ENCODE results near the gene ROBO1.

Gene ROBO1

DNA sequence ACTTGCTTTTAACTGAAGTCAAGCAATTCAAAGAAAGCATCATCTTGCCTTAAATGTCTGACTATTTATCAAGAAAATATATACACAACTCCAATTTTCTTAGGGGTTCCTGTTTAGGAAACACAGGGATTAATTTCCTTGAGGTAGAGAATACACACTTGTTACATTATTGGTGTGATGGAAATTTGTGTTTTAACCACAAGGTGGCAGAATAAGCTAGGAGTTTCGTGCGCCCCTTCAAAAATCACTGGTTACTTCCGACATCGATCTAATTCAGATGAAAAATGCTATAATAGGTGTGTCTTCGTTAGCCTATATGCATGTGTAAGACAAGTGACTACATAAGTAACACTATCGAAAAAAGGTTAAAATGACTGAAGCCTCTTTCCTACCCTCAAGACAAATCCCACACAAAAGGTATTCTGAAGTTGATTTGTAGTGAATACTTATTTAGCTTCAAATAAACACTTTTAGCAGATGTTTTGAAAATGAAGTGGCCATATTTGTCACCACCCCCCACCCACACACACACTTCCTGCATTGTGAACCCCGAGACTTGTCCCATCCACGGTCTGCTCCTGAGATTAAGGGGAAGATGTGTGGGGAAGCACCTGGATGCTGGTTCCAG is 246.5 kb downstream of the ROBO1 start:
- H3K4me1 ChIP-seq (ENCODE audit: control insufficient read depth in 1 of 2, insufficient read depth in 1 of 2, low read depth in 1 of 2, low read length in 1 of 2), result no peaks in the 10 kb centered on the region
- H3K27me3 ChIP-seq, result no peaks in the 10 kb centered on the region
- no peak overlapping the region for H3K4me3 ChIP-seq (ENCODE audit: low read depth in 1 of 2, low read length in 1 of 2)
- no peak overlapping the region for H3K27ac ChIP-seq
- no peaks in the 10 kb centered on the region for H3K9me3 ChIP-seq
- H3K36me3 ChIP-seq, result no peaks in the 10 kb centered on the region
- TF ChIP-seq, protein P1, sequence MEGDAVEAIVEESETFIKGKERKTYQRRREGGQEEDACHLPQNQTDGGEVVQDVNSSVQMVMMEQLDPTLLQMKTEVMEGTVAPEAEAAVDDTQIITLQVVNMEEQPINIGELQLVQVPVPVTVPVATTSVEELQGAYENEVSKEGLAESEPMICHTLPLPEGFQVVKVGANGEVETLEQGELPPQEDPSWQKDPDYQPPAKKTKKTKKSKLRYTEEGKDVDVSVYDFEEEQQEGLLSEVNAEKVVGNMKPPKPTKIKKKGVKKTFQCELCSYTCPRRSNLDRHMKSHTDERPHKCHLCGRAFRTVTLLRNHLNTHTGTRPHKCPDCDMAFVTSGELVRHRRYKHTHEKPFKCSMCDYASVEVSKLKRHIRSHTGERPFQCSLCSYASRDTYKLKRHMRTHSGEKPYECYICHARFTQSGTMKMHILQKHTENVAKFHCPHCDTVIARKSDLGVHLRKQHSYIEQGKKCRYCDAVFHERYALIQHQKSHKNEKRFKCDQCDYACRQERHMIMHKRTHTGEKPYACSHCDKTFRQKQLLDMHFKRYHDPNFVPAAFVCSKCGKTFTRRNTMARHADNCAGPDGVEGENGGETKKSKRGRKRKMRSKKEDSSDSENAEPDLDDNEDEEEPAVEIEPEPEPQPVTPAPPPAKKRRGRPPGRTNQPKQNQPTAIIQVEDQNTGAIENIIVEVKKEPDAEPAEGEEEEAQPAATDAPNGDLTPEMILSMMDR (IDR thresholded peaks at IDR 0.05), result no peak

DNA sequence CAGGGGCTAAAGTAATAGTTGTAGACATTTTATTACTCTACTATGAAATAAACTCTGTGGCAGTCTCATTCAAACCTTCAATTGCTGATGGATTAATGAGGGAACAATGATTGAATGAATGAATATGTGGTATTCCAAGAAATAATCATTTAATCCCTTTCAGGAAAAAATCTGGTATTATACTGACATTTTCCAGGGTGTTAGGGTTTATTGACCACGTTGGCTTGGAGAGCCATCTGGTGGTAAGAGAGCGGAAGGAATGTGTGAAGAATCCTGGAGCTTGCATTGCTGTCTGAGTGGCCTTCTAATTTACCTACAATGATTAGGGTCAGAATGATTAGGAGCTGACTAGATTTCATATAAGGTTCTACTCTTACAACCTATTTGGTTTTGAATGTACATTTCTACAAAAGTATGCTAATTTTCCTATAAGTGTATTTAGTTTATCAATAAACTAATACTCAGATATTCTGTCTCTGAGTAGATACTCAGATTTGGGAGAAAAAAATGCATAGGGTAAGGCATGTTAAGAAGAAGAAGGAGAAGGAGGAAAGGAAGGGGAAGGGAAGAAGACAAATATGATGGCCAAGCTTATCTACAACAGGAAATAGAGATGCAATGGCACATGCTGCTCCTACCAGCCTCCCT is 249.9 kb downstream of the ROBO1 start:
- Histone ChIP-seq H3K36me3 (no peaks in the 10 kb centered on the region), H3K27ac (no peak overlapping the region), H3K27me3 (no peaks in the 10 kb centered on the region), H3K4me3 (ENCODE audit: low read depth in 1 of 2, low read length in 1 of 2) (no peak overlapping the region), H3K9me3 (no peaks in the 10 kb centered on the region), H3K4me1 (ENCODE audit: control insufficient read depth in 1 of 2, insufficient read depth in 1 of 2, low read depth in 1 of 2, low read length in 1 of 2) (no peaks in the 10 kb centered on the region)
- TF ChIP-seq, protein P1 (IDR thresholded peaks at IDR 0.05), result no peak

DNA sequence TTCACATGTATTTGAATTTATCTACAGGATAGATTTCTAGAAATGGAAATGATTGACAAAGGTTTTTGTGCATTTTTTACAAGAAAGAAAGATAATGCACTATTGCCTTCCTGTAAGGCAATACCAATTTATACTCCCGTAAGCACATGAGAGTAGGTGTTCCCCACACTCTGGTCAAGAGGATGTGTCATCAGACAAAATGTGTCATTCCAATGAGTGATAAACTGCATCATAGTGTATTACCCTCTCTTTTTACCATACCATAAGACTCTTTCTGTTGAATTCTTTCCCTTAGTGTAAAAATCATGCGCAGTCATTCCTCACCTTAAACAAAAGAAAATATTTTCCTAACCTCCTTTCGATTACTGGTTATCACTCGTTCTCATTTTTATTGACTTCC is 251.0 kb downstream of the ROBO1 start:
- Histone ChIP-seq H3K9me3 (no peaks in the 10 kb centered on the region), H3K36me3 (no peaks in the 10 kb centered on the region), H3K27me3 (no peaks in the 10 kb centered on the region), H3K4me1 (ENCODE audit: control insufficient read depth in 1 of 2, insufficient read depth in 1 of 2, low read depth in 1 of 2, low read length in 1 of 2) (no peaks in the 10 kb centered on the region), H3K4me3 (ENCODE audit: low read depth in 1 of 2, low read length in 1 of 2) (no peak overlapping the region), H3K27ac (no peak overlapping the region)
- TF ChIP-seq, protein P1 (IDR thresholded peaks at IDR 0.05), result no peak

DNA sequence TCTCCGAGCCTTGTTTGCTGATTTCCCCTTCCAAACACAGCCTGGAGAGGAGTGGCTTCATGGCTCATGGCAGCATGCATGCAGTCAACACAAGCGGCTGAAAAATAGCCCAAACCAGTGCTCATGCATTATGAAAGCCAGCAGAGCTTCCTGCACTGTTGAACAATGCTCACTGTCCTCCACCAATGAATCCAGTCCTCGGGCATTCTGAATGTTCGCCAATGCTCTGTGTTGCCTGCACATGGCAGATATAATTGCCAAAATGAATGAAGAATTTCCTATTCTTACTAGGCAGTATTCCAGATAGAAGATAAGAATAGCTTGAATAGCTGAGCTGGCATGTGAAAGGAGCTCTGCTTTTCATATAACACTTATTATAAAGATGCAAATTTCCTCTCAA is 252.7 kb downstream of the ROBO1 start:
- H3K27ac ChIP-seq, result no peak overlapping the region
- TF ChIP-seq, protein P1 (IDR thresholded peaks at IDR 0.05), result no peak
- no peaks in the 10 kb centered on the region for H3K4me1 ChIP-seq (ENCODE audit: control insufficient read depth in 1 of 2, insufficient read depth in 1 of 2, low read depth in 1 of 2, low read length in 1 of 2)
- H3K36me3 ChIP-seq, result no peaks in the 10 kb centered on the region
- no peak overlapping the region for H3K4me3 ChIP-seq (ENCODE audit: low read depth in 1 of 2, low read length in 1 of 2)
- H3K27me3 ChIP-seq, result no peaks in the 10 kb centered on the region
- H3K9me3 ChIP-seq, result no peaks in the 10 kb centered on the region

DNA sequence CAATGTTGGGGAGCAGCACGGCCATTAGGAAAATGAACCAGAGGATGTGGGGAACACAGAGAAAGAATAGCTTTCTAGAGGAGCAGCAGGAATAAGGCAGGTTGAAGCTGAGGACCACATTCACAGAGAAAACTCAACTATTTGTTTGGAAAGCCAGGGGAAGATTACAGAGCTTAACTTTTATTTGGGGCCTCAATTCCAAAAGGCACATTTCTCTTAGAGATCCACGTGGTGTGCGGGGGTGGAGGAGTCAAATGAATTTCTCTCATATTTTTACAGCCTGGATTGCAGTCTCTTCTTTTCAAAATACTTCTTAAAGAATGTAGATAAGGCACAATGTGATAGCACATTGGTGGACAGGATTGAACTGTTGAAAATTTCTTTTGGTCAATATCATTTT is 253.7 kb downstream of the ROBO1 start:
- Histone ChIP-seq H3K9me3 (no peaks in the 10 kb centered on the region), H3K27me3 (no peaks in the 10 kb centered on the region), H3K27ac (no peak overlapping the region), H3K4me1 (ENCODE audit: control insufficient read depth in 1 of 2, insufficient read depth in 1 of 2, low read depth in 1 of 2, low read length in 1 of 2) (no peaks in the 10 kb centered on the region), H3K4me3 (ENCODE audit: low read depth in 1 of 2, low read length in 1 of 2) (no peak overlapping the region), H3K36me3 (no peaks in the 10 kb centered on the region)
- TF ChIP-seq, protein P1 (IDR thresholded peaks at IDR 0.05), result no peak
